Heart right ventricle (tissue), 16 donors: ENCODE measurements around the gene MAFG. TPM values are rescaled to one million over a fixed set of nuclear protein-coding genes. Genes with fewer than 3 reads are reported as not detected.

Source experiments
- ATAC-seq, 8 donors: fragments of 200-7000 bp; cut with Tn5 transposase; one replicate each; pipeline ENCODE4 v1.9.1; 2020; ENCODE audit warnings: mild to moderate bottlenecking in 8 of 8, moderate library complexity in 8 of 8, moderate number of reproducible peaks in 1 of 8
- DNase-seq, 2 donors: peaks; one replicate each; pipeline ENCODE4 v3.0.0-alpha.2; 2020
- H3K27ac ChIP-seq, 10 donors: fragments of 200-600 bp; sonication (generic) in 2 of 10; one replicate each; pipeline versions ENCODE4 v1.5.0 to v1.8.0; 2020 to 2022; ENCODE audit warnings: mild to moderate bottlenecking in 3 of 10
- H3K27me3 ChIP-seq, 7 donors: fragments of 200-600 bp; one replicate each; pipeline ENCODE4 v1.8.0; 2021 to 2022; ENCODE audit warnings: mild to moderate bottlenecking in 2 of 7
- H3K36me3 ChIP-seq, 9 donors: fragments of 200-600 bp; sonication (generic) in 1 of 9; one replicate each; pipeline versions ENCODE4 v1.5.0 to v1.8.0; 2020 to 2022; ENCODE audit warnings: mild to moderate bottlenecking in 2 of 9
- H3K4me1 ChIP-seq, 9 donors: fragments of 200-600 bp; sonication (generic) in 1 of 9; one replicate each; pipeline versions ENCODE4 v1.5.0 to v1.8.0; 2020 to 2022; ENCODE audit warnings: mild to moderate bottlenecking in 4 of 9
- H3K4me3 ChIP-seq, 10 donors: fragments of 200-600 bp; sonication (generic) in 2 of 10; one replicate each; pipeline versions ENCODE4 v1.5.0 to v1.8.0; 2020 to 2022; ENCODE audit warnings: mild to moderate bottlenecking in 7 of 10, moderate library complexity in 2 of 10
- H3K9me3 ChIP-seq, 11 donors: fragments of 200-600 bp in 10 of 11; sonication (generic) in 2 of 11; one replicate each; pipeline versions ENCODE4 v1.5.0 to v1.8.0; 2013 to 2022; ENCODE audit warnings: mild to moderate bottlenecking in 2 of 11, control low read depth in 1 of 11, moderate library complexity in 1 of 11
- CTCF ChIP-seq, 9 donors: fragments of 200-600 bp; sonication (generic) in 2 of 9; IDR thresholded peaks; one replicate each; pipeline versions ENCODE4 v1.5.0 to v1.8.0; 2021 to 2022; ENCODE audit warnings: antibody characterized with exemption in 9 of 9, mild to moderate bottlenecking in 5 of 9, moderate library complexity in 1 of 9
- WGBS, 2 donors: extraction: QIAGEN DNeasy Blood & Tissue Kit; methylation state at CpG; one replicate each; pipeline ENCODE4 v1.1.7; 2013; ENCODE audit warnings: inconsistent platforms in 1 of 2; 5-methylcytosine and 5-hydroxymethylcytosine counted together
- intact Hi-C, 10 donors: fragments of 100-400 bp; cut with DNase I; formaldehyde crosslinking; loops; one replicate each; pipeline versions ENCODE4 v1.11.1 to v1.14.2; 2022
- polyA plus RNA-seq, 2 donors: library from polyadenylated mRNA; stranded (reverse); fragments of 200-250 nt; gene quantifications; one replicate each; pipeline ENCODE4 v1.2.3, GENCODE V29; 2013
- total RNA-seq, 10 donors: library from RNA; stranded (reverse); fragmentation: NEBNext Ultra II Directional in 3 of 10; extraction: Animal tissue kit (Norgen Biotek cat#: 25700) in 3 of 10; gene quantifications; one replicate each; pipeline versions ENCODE4 v1.2.1 to v1.2.4, GENCODE V29; 2021 to 2023
- donor health status: Arrhythmogenic right ventricular cardiomyopathy.
- donor health status: ischemic (EF 13 %, LVEDD 7.1; RV severe dilation, severe dysfunction).
- donor health status: healthy with polysubstance abuse.
- donor health status: DM: no; HTN: yes; CAD: no.
- donor health status: DM: no; HTN: no; CAD: no.
- donor health status: ischemic (EF 25% LVEDD 6.9; RV normal size, moderate dysfunction).
- donor health status: ischemic (EF 25% LVEDD 5.7; RV mildly dilated, moderate dysfunction).
- donor health status: healthy.
- donor health status: DM: yes; HTN: yes; CAD: no.
- donor health status: Ischemic cardiomyopathy.
- donor health status: ischemic (EF 35%, LVEDD 5.7; RV mildly dilated, moderate dysfunction).
- donor health status: nonischemic (EF 11% LVEDD 7.7; RV severe dilation, severe dysfunction).
- donor health status: DM: yes; HTN: yes; CAD: no.
- donor health status: PGD.
- donor health status: ischemic (EF 29% LVEDD 5.4; RV normal size, mild dysfunction).
- donor health status: nonischemic (EF 23%, LVEDD 6.1; RV moderate dilation, normal function).

MAFG gene
- total and polyA plus RNA-seq, 12 donors, result 10.5 to 30.9 (median 15.7) TPM

GRCh38 chr17:81966343-81967243 is 39.1 kb upstream of the MAFG start:
- Histone ChIP-seq H3K36me3 (no peaks in the 10 kb centered on the region), H3K27me3 (peaks cover 6 to 84% (median 50%) of the 10 kb centered on the region in 7 donors), H3K4me1 (peaks cover 7 to 35% (median 23%) of the 10 kb centered on the region in 9 donors), H3K27ac (no peak overlapping the region), H3K9me3 (no peaks in the 10 kb centered on the region), H3K4me3 (no peak overlapping the region)
- DNase-seq (peak in 1 of 2 donors; percentile 69), ATAC-seq (peak; percentile 49 to 86 (median 70))
- 38 to 54% methylated on average over 38 to 41 of the region's 41 CpGs for WGBS, 2 donors
- intact Hi-C loops, result loop anchor here in 4 of 10 donors (2.0 to 10.0 kb wide), 3 partner anchors 41 to 188 kb away; no protein-coding TSS in a partner anchor
- TF ChIP-seq CTCF (IDR thresholded peaks at IDR 0.05), result no peak

- DNase-seq (no peak), ATAC-seq (no peak)
- Histone ChIP-seq H3K4me3 (no peak overlapping the region), H3K36me3 (no peaks in the 10 kb centered on the region), H3K27me3 (peaks cover 23 to 91% (median 59%) of the 10 kb centered on the region in 7 donors), H3K9me3 (no peaks in the 10 kb centered on the region), H3K27ac (no peak overlapping the region), H3K4me1 (peaks cover 14 to 46% (median 34%) of the 10 kb centered on the region in 9 donors)
- intact Hi-C loops, result loop anchor here in 3 of 10 donors (5.0 to 10.0 kb wide), 3 partner anchors 53 to 193 kb away; no protein-coding TSS in a partner anchor
- TF ChIP-seq CTCF (IDR thresholded peaks at IDR 0.05), result no peak
- WGBS, 2 donors, result 62 to 64% methylated on average over 22 of the region's 22 CpGs
These were observed 36.7 kb upstream of the MAFG start for GRCh38 chr17:81964081-81964849.

GRCh38 chr17:81962499-81963441 is 35.2 kb upstream of the MAFG start:
- peaks cover 33 to 91% (median 74%) of the 10 kb centered on the region in 7 donors for H3K27me3 ChIP-seq
- no peak for DNase-seq
- peaks cover 8 to 39% (median 26%) of the 10 kb centered on the region in 9 donors for H3K4me1 ChIP-seq
- no peak for ATAC-seq
- no peak for TF ChIP-seq CTCF (IDR thresholded peaks at IDR 0.05)
- 53 to 58% methylated on average over 37 of the region's 37 CpGs for WGBS, 2 donors
- no peak overlapping the region for H3K27ac ChIP-seq
- no peak overlapping the region for H3K4me3 ChIP-seq
- intact Hi-C loops, result loop anchor here in 3 of 10 donors (5.0 to 10.0 kb wide), 3 partner anchors 55 to 195 kb away; no protein-coding TSS in a partner anchor
- no peaks in the 10 kb centered on the region for H3K9me3 ChIP-seq
- no peaks in the 10 kb centered on the region for H3K36me3 ChIP-seq
